ENCODE results near the gene SPDYE4. TPM values are rescaled to one million over a fixed set of nuclear protein-coding genes. Genes with fewer than 3 reads are reported as not detected.

Gene SPDYE4
- polyA plus RNA-seq, 1 experiment, result not detected

DNA sequence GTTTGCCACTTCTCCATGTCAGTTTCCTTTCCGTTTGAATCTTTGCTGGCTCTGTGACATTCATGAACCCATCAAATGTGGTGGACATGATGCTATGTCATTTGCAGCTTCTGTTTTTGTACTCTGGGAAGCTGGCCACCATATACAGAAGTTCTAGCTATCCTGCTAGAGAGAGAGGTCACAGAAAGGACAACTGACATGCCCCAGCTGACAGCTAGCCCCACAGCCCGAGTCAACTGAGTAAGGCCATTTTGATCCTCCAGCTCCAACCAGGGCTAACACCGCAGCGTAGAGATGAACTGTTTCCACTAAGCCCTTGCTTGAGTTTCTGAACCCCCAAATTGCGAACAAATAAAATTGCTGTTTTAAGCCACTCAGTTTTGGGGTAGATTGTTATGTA is 47.5 kb downstream of the SPDYE4 start:
- Histone ChIP-seq H3K27ac (ENCODE audit: low read depth, low read length) (no peak overlapping the region), H3K9me3 (ENCODE audit: control insufficient read depth, insufficient read depth, low read length) (no peaks in the 10 kb centered on the region), H3K4me3 (ENCODE audit: low read depth, low read length) (no peak overlapping the region), H3K27me3 (ENCODE audit: control insufficient read depth, insufficient read depth, low read length) (peaks cover 7% of the 10 kb centered on the region)
- POLR2A ChIA-PET, result no interaction called here
- CTCF ChIA-PET, result no interaction called here
- TF ChIP-seq, protein P1, sequence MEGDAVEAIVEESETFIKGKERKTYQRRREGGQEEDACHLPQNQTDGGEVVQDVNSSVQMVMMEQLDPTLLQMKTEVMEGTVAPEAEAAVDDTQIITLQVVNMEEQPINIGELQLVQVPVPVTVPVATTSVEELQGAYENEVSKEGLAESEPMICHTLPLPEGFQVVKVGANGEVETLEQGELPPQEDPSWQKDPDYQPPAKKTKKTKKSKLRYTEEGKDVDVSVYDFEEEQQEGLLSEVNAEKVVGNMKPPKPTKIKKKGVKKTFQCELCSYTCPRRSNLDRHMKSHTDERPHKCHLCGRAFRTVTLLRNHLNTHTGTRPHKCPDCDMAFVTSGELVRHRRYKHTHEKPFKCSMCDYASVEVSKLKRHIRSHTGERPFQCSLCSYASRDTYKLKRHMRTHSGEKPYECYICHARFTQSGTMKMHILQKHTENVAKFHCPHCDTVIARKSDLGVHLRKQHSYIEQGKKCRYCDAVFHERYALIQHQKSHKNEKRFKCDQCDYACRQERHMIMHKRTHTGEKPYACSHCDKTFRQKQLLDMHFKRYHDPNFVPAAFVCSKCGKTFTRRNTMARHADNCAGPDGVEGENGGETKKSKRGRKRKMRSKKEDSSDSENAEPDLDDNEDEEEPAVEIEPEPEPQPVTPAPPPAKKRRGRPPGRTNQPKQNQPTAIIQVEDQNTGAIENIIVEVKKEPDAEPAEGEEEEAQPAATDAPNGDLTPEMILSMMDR (IDR thresholded peaks at IDR 0.05; ENCODE audit: low read depth, low read length), result no peak
- DNase-seq (ENCODE audit: low read depth, low spot score), result no peak

DNA sequence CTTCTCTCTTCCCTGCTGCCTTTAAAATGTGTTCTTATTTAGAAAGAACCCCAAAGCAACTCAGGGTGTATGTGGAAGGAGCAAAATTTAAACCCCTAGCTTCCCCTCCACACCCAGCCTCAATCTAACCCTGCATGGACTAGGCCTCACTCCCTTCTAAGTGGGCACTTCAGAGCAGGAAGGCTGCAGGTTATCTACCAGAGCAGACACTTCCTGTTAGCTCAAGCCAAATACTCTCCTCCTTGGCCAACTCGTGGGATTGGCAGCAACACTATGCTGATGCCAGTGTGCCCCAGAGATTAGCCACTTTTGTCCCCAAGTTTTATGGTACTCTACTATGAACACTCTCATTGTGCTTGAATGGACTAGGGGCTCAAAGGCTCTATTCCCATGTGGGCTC is 49.3 kb downstream of the SPDYE4 start:
- ChIA-PET CTCF (no interaction called here), POLR2A (interaction anchor here (0.9 kb wide), 1 partner anchor 10 kb away, joined by 9 read pairs; no protein-coding TSS in a partner anchor)
- H3K9me3 ChIP-seq (ENCODE audit: control insufficient read depth, insufficient read depth, low read length), result no peaks in the 10 kb centered on the region
- DNase-seq (ENCODE audit: low read depth, low spot score), result no peak
- H3K27me3 ChIP-seq (ENCODE audit: control insufficient read depth, insufficient read depth, low read length), result peaks cover 2% of the 10 kb centered on the region
- no peak overlapping the region for H3K27ac ChIP-seq (ENCODE audit: low read depth, low read length)
- H3K4me3 ChIP-seq (ENCODE audit: low read depth, low read length), result no peak overlapping the region
- TF ChIP-seq, protein P1 (IDR thresholded peaks at IDR 0.05; ENCODE audit: low read depth, low read length), result no peak

GRCh38 chr17:8708025-8708461 is 50.3 kb downstream of the SPDYE4 start:
- Histone ChIP-seq H3K9me3 (ENCODE audit: control insufficient read depth, insufficient read depth, low read length) (no peaks in the 10 kb centered on the region), H3K27ac (ENCODE audit: low read depth, low read length) (no peak overlapping the region), H3K4me3 (ENCODE audit: low read depth, low read length) (no peak overlapping the region), H3K27me3 (ENCODE audit: control insufficient read depth, insufficient read depth, low read length) (no peaks in the 10 kb centered on the region)
- ChIA-PET POLR2A (no interaction called here), CTCF (interaction anchor here (0.5 to 1.4 kb wide), 2 partner anchors 38 to 99 kb away, joined by 3 to 7 read pairs; no protein-coding TSS in a partner anchor)
- TF ChIP-seq, protein P1 (IDR thresholded peaks at IDR 0.05; ENCODE audit: low read depth, low read length), result no peak
- no peak for DNase-seq (ENCODE audit: low read depth, low spot score)

DNA sequence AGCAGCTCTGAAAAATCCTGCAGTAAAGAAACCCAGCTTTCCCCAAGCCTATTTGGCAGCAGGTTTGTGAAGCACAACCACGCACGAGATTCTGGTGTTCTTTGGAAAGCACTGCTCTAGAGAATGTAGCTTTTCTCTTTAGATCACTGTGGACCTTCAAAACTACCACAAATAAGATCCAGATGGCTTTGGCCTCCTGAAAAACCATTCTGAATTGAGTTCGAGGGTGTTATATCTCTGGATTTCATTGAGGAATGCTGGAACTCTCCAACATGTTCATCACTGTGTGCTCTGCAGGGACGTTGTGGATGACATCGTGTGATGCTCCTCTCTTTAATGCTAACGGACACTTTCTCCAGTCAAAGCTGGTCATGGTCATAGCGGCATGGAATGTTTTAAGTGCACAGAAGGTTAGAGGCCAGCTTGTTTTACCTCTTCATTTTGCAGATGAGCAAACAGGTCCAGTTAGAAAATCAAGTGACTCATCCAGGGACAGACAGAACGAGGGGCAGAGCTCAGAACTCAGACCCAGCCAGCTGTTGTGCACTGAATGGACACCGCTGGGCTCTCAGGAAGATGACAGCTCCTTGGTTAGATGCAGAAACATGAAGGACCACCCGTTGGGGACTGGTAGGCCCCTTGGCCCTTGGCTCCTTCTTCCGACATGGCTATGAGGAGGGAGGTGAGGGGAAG is 50.9 kb downstream of the SPDYE4 start:
- DNase-seq (ENCODE audit: low read depth, low spot score), result no peak
- TF ChIP-seq, protein P1 (IDR thresholded peaks at IDR 0.05; ENCODE audit: low read depth, low read length), result no peak
- Histone ChIP-seq H3K9me3 (ENCODE audit: control insufficient read depth, insufficient read depth, low read length) (no peaks in the 10 kb centered on the region), H3K27me3 (ENCODE audit: control insufficient read depth, insufficient read depth, low read length) (no peaks in the 10 kb centered on the region), H3K27ac (ENCODE audit: low read depth, low read length) (peak overlapping the region; percentile 39), H3K4me3 (ENCODE audit: low read depth, low read length) (no peak overlapping the region)
- ChIA-PET POLR2A (no interaction called here), CTCF (interaction anchor here (0.5 to 1.4 kb wide), 2 partner anchors 38 to 99 kb away, joined by 3 to 7 read pairs; no protein-coding TSS in a partner anchor)

- Histone ChIP-seq H3K27ac (ENCODE audit: low read depth, low read length) (no peak overlapping the region), H3K4me3 (ENCODE audit: low read depth, low read length) (no peak overlapping the region), H3K27me3 (ENCODE audit: control insufficient read depth, insufficient read depth, low read length) (no peaks in the 10 kb centered on the region), H3K9me3 (ENCODE audit: control insufficient read depth, insufficient read depth, low read length) (no peaks in the 10 kb centered on the region)
- ChIA-PET POLR2A (no interaction called here), CTCF (interaction anchor here (0.7 kb wide), 1 partner anchor 188 kb away, joined by 4 read pairs; no protein-coding TSS in a partner anchor)
- no peak for DNase-seq (ENCODE audit: low read depth, low spot score)
- TF ChIP-seq, protein P1 (IDR thresholded peaks at IDR 0.05; ENCODE audit: low read depth, low read length), result no peak
Measured at GRCh38 chr17:8706431-8706830, 51.9 kb downstream of the SPDYE4 start.

All from AG04450 (cell line).